HG02973 (cell line): Measurements from ENCODE around the gene KRT73.

ENCODE experiments used
- ATAC-seq: cut with Tn5 transposase; IDR thresholded peaks from one replicate; pipeline ENCODE4 v1.9.1; 2021; ENCODE audit warnings: moderate library complexity; ENCODE audit not compliant: unreplicated experiment

The KRT73 gene

DNA sequence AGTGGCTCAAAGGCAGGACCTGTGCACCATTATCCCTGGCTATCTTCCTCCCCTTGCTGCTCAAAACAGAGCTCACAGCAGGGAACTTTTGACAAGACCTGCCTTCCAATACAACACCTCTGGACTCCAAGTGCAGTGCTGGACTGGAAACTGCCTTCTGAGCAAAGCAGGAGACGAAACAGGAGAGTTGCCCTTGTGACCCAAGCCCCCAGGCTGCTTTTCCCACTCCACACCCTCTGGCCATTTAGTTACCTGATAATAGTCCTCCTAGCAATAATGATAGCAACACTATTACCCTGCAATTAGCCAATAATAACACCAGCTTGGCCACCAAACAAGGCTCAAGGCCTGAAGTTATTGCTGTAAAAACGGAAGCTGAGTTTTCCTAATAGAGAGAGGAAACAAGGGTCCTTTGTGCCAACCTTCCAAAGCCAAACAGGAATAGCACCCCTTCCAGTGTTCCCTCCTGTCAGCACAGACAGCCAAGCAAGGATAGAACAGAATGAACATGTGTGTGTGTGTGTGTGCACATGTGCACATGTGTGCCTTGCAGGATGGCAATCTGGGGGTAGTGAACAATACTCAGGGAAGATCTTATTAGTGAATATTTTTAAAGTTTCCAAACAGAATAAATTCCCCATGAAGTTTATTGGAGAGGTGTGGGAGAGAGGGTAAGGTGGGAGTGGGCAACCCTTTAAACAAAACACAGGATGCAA is 9.2 kb upstream of the KRT73 start:
- no peak for ATAC-seq

GRCh38 chr12:52622349-52622748 is 4.0 kb upstream of the KRT73 start:
- ATAC-seq = no peak

GRCh38 chr12:52618866-52619265 is 507 bp upstream of the KRT73 start:
- no peak for ATAC-seq

DNA sequence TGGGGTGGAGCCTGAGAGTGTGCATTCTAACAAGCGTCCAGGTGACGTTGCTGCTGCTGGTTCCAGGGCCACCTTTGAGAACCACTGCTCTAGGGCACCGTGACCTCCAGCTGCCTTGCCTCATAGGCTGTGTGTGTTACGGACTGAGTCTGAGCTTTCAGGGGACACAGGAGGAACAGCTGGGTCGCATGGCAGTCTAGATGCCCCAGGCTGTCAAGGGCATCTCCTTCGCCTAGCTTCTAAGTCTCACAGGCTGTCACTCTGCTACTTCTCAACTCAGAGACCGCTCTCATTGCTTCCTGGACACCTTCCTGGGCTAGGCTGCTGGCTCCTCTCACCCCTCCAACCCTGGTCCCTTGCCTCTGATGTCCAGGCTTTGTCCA is 965 bp downstream of the KRT73 start:
- no peak for ATAC-seq

DNA sequence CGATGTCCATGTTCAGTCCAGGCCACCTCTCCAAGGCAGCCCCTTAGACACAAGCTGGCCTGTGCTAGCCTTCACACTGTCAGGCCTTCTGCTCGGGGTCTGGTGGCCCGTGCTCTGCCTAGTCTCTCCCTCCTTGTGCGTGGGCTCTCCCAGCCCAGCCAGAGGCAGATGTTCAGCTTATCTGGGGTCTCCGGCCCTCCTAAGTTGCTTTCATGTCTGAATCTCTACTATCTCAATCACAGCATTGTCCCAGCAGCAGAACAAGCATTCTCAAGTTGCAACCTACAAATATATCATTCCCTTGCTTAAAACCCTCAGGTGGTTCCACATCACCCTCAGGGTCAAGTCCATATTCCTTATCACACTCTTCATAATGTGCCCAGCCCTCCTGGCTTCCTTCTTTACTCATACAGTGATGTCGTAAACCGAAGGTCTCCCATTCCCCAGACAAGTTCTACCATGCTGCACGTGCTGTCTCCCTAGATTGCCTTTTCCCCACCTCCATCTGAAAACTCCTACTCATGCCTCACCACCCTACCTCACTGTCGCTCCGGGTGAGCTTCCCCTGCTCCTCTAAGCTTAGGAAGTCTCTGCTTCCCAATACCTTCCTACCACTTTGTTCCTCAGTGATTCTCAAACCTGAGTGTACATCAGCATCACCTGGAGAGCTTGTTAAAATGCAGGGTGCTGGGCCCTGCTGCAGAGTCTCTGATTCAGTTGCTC is 1.5 kb downstream of the KRT73 start:
- ATAC-seq = no peak

DNA sequence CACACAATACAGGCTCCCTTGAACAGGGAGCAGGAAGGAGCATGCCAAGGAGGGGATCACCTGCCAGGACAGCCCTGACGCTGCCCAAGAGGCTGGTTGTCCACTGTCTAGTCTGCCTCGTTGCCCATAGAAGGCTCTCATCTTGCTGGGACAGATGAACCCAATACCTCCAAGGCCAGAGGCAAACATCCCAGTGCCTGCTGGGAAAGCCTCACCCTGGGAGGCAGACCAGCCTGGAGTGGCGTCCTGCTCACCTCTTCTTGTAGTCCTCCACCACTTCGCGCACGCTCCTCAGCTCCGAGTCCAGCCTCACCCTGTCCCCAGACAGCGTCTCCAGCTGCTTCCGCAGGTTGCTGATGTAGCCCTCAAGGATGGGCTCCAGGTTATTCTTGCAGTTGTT is 2.4 kb downstream of the KRT73 start:
- no peak for ATAC-seq

- ATAC-seq = no peak
Observed at GRCh38 chr12:52615208-52615868, 3.0 kb downstream of the KRT73 start.

DNA sequence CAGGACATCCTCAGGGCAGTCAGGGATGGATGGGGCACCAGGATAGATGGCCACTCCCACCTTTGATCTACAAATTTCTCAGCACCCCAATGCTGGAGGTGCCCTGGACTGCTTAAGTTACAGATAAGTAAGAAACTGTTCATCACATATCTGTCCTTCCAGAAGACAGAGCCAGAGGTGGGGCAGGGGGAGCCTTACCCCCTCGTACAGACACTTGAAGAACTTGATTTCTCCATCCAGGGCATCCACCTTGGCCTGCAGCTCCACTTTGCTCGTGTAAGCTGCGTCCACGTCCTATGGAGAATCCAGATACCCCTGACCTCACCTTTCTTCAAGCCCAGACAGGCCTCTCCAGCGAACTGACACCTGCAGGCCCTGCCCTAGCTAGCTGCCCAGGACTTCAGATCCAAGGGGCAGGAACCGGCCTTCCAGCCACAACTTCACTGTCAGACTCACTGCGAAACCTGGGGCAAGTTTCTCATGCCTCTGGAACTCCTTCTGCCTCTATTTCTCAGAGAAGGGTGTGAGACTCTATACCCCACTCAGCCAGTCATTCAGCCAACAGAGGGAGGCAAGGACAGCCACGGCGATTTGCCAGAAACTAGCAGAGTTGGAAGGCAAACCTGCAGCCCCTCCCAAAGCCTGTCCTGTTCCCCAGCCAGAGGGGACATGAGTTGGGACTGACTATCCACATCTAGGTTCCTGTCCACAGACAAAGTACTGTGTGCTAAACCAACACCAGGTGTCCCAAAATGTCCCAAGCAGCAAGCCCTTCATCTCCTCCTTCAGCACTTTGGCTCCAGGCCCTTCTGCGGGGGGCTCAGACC is 3.8 kb downstream of the KRT73 start:
- no peak for ATAC-seq

DNA sequence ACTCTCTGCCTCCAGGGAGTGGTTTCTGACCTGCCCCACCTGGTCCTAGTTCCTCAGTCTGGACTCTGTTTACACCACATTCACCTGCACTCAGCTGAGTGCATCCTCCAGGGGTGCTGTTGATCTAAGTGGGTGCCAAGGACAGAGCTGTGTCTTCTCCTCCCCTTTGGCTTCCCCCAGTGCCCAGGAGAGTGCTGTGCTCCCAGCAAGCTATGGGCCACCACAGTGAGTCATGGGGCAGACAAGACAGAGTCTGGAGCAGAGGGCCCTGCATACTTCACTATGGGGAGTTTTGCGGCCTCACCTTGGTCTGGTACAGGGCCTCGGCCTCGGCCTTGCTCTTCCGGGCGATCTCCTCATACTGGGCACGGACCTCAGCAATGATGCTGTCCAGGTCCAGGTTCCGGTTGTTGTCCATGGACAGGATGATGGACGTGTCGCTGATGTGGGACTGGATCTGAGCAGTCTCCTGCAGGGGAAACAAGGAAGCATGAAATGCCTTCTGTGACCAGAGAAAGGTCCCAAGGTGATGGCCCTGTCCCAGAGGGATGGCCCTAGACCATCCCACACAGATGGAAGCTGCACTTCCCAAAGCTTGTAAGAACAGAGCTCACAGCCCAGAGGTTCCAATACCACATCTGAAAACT is 4.9 kb downstream of the KRT73 start:
- no peak for ATAC-seq

GRCh38 chr12:52612431-52613383 is 5.7 kb downstream of the KRT73 start:
- ATAC-seq = no peak

- no peak for ATAC-seq
Observed at GRCh38 chr12:52611080-52611468, 7.3 kb downstream of the KRT73 start.

DNA sequence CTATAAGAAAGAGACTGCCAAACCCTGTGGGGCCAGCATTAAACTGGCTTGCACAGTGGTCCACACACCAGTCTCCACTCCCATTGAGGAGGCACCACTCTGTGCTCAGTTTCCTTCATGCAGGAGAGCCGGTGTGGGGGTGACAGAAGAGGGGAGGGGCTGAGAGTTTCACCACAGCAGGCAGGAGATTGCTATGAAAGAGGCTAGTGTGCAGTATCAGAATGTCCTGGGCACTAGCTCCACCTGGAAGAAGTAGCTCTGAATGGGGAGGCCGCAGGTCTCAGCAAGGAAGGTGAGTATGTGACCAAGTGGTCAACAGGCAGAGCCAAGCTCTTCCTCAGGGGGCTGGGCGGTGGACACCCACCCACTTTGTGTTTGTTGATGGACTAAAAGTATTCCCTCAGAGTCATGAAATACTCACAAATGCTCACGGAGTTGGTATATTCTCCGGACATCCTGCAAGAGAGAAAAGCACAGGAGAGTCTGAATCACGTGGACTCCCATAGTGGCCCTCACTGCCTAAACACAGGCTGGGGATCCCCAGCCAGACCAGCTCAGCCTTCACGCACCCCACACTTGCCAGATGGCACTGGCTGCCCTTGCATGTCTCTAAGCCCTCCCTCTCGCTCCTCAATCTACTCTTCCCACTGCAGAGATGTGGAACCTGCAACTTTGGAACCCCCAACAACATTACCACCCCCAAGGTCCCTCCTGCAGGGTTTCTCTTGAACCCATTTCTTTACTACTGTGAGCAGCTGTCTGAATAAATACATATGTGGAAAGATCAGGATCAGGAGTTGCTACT is 9.3 kb downstream of the KRT73 start:
- ATAC-seq = no peak

DNA sequence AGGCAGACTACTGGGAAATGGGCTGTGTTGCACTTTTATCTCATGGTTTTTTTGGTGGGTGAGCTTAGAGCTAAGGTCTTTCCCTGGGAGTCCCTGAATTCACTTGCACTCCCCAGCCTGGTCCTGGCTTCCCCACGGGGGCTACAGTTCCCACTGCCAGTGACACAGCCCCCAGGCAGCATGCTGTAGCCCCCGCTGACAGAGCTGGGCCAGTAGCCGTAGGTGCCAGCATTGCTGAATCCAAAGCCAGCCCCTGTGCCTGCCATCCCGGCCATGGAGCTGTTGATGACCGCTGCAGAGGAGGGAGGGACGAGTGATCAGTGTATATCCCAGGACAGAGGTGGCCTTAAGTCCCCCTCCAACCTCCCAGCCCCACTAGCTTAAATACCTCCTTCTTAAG is 10.2 kb downstream of the KRT73 start:
- no peak for ATAC-seq

- ATAC-seq = no peak
Observed at GRCh38 chr12:52607314-52607713, 11.0 kb downstream of the KRT73 start.

DNA sequence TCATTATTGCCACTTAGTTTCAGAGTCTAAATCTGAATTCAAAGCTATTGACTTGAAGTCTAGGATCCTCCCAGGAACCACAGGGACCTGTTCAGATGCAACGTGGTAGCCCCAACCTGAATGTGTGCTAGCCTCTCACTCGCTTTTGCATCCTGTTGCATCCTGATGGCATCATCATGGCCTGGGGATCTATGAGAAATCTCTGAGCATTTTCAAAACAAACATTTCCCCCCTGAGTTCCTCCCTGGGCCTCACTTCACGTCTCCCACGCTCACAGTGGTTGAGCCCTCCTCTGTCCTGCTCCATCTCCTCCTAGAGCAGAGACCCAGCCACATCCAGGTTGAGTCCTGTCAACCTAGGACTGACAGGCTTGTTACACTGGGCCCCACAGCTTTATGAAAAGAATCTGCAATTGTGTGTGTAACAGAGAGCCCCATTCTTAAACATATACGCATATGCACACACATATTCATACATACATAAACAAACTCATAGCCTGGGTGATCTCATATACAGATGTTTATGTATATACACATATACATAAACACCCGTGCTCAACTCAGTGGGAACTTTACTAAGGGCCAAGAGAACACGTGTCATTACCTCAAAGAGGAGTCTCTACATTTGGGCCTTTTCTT is 11.7 kb downstream of the KRT73 start:
- ATAC-seq = no peak

DNA sequence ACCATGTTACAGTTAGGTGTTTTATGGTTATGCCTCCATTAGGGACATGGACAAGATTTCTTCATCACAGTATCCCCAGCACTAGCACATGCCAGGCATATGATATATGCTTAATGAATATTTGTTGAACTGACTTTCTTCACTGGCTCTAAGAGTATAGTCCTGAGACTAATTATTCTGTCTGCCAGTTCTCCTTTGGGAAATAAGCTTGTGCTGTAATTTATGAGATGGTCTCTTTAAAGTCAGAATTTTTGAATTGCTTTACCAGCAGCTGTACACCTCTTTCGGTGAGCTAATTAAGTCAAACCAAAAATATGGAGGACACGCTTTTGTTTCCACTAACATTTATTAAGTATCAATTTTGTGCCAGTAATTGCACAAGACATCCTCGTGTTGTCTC is 12.3 kb downstream of the KRT73 start:
- no peak for ATAC-seq

- no peak for ATAC-seq
Observed at GRCh38 chr12:52605542-52605941, 12.8 kb downstream of the KRT73 start.

DNA sequence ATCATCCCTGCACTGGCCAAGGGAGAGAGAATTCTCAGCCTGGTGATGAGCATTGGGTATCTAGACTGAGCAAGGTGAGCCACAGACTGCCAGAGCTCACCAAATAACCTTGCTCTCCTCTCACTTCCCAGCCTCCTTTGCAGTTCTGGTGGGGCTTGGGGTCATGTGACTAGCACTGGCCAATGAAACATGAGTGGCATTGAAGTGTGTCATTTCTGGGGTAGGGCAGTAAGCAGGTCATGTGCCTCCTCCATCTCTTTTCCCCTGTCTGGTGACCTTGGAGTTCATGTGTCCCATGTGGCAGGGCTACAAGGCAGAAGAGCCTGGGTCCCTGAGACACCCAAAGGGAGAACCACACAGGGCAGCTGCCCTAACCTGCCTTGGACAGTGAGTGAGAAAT is 13.5 kb downstream of the KRT73 start:
- ATAC-seq = no peak
